K562 (cell line): ENCODE measurements around the gene UTP25. TPM values are rescaled to one million over a fixed set of nuclear protein-coding genes. Genes with fewer than 3 reads are reported as not detected.
A peak's percentile ranks its signal among the peaks of the same experiment; 100 is the strongest.

ENCODE experiments used
- CBFA2T2 ChIP-seq: fragments of 450-650 bp; conservative IDR thresholded peaks from 2 replicates; pipeline ENCODE4 v1.6.1; 2017; ENCODE audit warnings: mild to moderate bottlenecking
- EWSR1 ChIP-seq: fragments of 450-650 bp; IDR thresholded peaks from 2 replicates; pipeline ENCODE4 v1.6.1; 2018; ENCODE audit warnings: borderline replicate concordance, mild to moderate bottlenecking, low read depth, moderate library complexity; ENCODE audit not compliant: partially characterized antibody
- FOXA3 ChIP-seq, 2 experiments: fragments of 450-650 bp in 1 of 2; sonication (generic) in 1 of 2; formaldehyde crosslinking; IDR thresholded peaks in 1 of 2; conservative IDR thresholded peaks in 1 of 2; 2 replicates each; pipeline versions ENCODE4 v1.4.0 to v1.8.0; 2020 to 2022; ENCODE audit warnings: mild to moderate bottlenecking in 2 of 2, missing genetic modification reagents in 1 of 2
- FOXM1 ChIP-seq, 2 experiments: fragments of 450-650 bp in 1 of 2; sonication (generic) in 1 of 2; formaldehyde crosslinking in 1 of 2; IDR thresholded peaks; 2 replicates each; pipeline versions ENCODE4 v1.6.1 to v1.9.0; 2017 to 2022; ENCODE audit warnings: low read depth in 2 of 2, mild to moderate bottlenecking in 2 of 2, missing genetic modification reagents in 1 of 2, moderate library complexity in 1 of 2
- HNRNPH1 ChIP-seq: fragments of 200-400 bp; formaldehyde crosslinking; optimal IDR thresholded peaks from 2 replicates; pipeline ENCODE3; 2017; ENCODE audit warnings: low read depth, mild to moderate bottlenecking, low read length, moderate library complexity
- JUNB ChIP-seq: fragments of 450-650 bp; formaldehyde crosslinking; conservative IDR thresholded peaks from 2 replicates; pipeline ENCODE4 v1.4.0; 2020; ENCODE audit warnings: mild to moderate bottlenecking
- RB1 ChIP-seq: fragments of 450-650 bp; IDR thresholded peaks from 2 replicates; pipeline ENCODE4 v1.6.1; 2017; ENCODE audit warnings: low read depth, mild to moderate bottlenecking
- RBFOX2 ChIP-seq: fragments of 200-400 bp; formaldehyde crosslinking; IDR thresholded peaks from 2 replicates; pipeline ENCODE4 v1.6.1; 2017; ENCODE audit warnings: low read depth, mild to moderate bottlenecking, low read length, moderate library complexity
- RFX5 ChIP-seq: IDR thresholded peaks from 2 replicates; pipeline ENCODE4 v1.6.1; 2011; ENCODE audit warnings: low read depth, mild to moderate bottlenecking, improper control_type of control experiment, low read length
- polyA plus RNA-seq, 8 experiments: library from polyadenylated mRNA; depleted of rRNA in 4 of 8; stranded (reverse) in 5 of 8; unstranded in 3 of 8; fragments of >200 nt; fragmentation: Nextera tagmentation in 2 of 8; fragmentation: Illumina TruSeq in 1 of 8; extraction: Ambion mirVana in 2 of 8; extraction: Trizol in 1 of 8; gene quantifications; 2 replicates each; pipeline versions ENCODE4 v1.2.1 to v1.2.3, GENCODE V29; 2011 to 2014; ENCODE audit warnings: inconsistent platforms in 1 of 8, missing spikeins in 1 of 8
- total RNA-seq, 7 experiments: library from RNA; depleted of rRNA in 6 of 7; stranded (reverse); fragments of >200 nt in 6 of 7; fragmentation: Illumina TruSeq in 2 of 7; extraction: Trizol in 2 of 7; gene quantifications; 2 replicates each; pipeline versions ENCODE4 v1.2.1 to v1.2.3, GENCODE V29; 2011 to 2021; ENCODE audit warnings: low replicate concordance in 1 of 7
- TF ChIP-seq, protein P1 (sequence below), 2 experiments: fragments of 450-650 bp in 1 of 2; sonication (generic) in 1 of 2; formaldehyde crosslinking in 1 of 2; IDR thresholded peaks; 2 replicates each; pipeline versions ENCODE4 v1.7.1 to v1.9.0; 2016 to 2022; ENCODE audit warnings: inconsistent platforms in 1 of 2, mild to moderate bottlenecking in 1 of 2, missing genetic modification reagents in 1 of 2
- TF ChIP-seq, protein P2 (sequence below): fragments of 250-450 bp; sonication (Bioruptor Pico); IDR thresholded peaks from 2 replicates; pipeline ENCODE4 v1.8.0; 2022; ENCODE audit warnings: inconsistent platforms
- TF ChIP-seq, protein P3 (sequence below): IDR thresholded peaks from 2 replicates; pipeline ENCODE4 v1.6.1; 2016; ENCODE audit warnings: missing genetic modification characterization, missing compliant biosample characterization

The UTP25 gene
- total and polyA plus RNA-seq, 9 of the 15 experiments (the other 6 are each of a cell fraction or from before 2014, with no cell fraction given), result 5.7 to 17.6 (median 12.0) TPM

DNA sequence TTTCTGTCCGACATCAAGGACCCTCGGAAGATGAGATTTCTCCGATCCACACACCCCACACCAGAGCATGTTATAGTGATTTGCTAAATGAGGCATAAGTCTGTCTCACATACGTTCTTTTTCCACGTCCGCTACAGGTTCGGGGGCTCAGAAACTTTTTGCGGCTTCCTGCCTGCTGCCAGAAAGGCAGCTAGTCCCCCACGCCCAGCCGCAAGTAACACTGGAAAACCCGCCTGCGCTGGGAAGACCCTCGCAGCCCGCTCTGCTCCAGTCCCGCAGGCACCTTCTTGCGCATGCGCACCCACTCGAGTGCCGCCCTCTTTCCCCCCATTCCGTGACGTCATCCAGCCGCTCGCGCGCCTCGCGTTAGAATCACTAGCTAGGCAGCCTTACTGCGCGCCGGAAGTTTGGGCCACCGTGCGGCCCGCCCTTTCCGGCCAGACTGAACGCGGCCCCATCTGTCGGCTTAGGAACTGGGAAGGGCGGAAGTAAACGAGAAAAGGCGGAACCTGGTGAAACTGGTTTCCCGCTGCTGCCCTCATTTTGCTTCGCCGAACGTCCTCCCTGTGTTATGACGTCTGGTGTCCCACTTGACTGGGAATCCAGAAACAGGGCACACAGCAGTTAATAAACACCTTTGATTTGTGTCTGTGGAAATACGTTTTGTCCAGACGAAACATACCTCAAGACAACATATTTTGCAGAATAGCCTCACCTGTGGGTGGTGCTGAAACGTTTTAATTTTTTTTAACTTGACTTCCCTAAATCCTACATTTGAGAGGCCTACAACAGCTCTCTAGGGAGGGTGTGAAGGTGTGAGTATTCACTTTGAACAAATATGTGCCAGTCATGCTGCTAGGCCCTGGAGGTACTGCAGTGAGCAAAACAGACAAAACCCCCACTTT, 43.3 kb upstream of the UTP25 start, which contains the start of gene C1orf74 (continued):
- TF ChIP-seq, protein P1, sequence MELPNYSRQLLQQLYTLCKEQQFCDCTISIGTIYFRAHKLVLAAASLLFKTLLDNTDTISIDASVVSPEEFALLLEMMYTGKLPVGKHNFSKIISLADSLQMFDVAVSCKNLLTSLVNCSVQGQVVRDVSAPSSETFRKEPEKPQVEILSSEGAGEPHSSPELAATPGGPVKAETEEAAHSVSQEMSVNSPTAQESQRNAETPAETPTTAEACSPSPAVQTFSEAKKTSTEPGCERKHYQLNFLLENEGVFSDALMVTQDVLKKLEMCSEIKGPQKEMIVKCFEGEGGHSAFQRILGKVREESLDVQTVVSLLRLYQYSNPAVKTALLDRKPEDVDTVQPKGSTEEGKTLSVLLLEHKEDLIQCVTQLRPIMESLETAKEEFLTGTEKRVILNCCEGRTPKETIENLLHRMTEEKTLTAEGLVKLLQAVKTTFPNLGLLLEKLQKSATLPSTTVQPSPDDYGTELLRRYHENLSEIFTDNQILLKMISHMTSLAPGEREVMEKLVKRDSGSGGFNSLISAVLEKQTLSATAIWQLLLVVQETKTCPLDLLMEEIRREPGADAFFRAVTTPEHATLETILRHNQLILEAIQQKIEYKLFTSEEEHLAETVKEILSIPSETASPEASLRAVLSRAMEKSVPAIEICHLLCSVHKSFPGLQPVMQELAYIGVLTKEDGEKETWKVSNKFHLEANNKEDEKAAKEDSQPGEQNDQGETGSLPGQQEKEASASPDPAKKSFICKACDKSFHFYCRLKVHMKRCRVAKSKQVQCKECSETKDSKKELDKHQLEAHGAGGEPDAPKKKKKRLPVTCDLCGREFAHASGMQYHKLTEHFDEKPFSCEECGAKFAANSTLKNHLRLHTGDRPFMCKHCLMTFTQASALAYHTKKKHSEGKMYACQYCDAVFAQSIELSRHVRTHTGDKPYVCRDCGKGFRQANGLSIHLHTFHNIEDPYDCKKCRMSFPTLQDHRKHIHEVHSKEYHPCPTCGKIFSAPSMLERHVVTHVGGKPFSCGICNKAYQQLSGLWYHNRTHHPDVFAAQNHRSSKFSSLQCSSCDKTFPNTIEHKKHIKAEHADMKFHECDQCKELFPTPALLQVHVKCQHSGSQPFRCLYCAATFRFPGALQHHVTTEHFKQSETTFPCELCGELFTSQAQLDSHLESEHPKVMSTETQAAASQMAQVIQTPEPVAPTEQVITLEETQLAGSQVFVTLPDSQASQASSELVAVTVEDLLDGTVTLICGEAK (IDR thresholded peaks at IDR 0.05), result peak; percentile 98
- TF ChIP-seq, protein P1 (CRISPR knock-in tag; IDR thresholded peaks at IDR 0.05), result no peak
- TF ChIP-seq RBFOX2 (peak; percentile 93), FOXM1 (IDR thresholded peaks at IDR 0.05; ENCODE audit: low read depth) (peak; percentile 34; the same call in 1 of the 2 replicates), FOXM1 (CRISPR knock-in tag; IDR thresholded peaks at IDR 0.05; ENCODE audit: low read depth) (0 out of 2 replicates have a peak, but pooled peaks have one; percentile 33), HNRNPH1 (no peak), FOXA3 (CRISPR knock-in tag; conservative IDR thresholded peaks at IDR 0.05 in 1 of 2, IDR thresholded peaks at IDR 0.05 in 1 of 2) (peak in 1 of 2 experiments; percentile 5; a peak in 1 of 4 replicates), RB1 (peak; percentile 82), EWSR1 (no peak), JUNB (peak; percentile 93), RFX5 (0 out of 2 replicates have a peak, but pooled peaks have one; percentile 59), CBFA2T2 (no peak)
- TF ChIP-seq, protein P2, sequence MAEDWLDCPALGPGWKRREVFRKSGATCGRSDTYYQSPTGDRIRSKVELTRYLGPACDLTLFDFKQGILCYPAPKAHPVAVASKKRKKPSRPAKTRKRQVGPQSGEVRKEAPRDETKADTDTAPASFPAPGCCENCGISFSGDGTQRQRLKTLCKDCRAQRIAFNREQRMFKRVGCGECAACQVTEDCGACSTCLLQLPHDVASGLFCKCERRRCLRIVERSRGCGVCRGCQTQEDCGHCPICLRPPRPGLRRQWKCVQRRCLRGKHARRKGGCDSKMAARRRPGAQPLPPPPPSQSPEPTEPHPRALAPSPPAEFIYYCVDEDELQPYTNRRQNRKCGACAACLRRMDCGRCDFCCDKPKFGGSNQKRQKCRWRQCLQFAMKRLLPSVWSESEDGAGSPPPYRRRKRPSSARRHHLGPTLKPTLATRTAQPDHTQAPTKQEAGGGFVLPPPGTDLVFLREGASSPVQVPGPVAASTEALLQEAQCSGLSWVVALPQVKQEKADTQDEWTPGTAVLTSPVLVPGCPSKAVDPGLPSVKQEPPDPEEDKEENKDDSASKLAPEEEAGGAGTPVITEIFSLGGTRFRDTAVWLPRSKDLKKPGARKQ (CRISPR knock-in tag), result peak; percentile 80; the same call in 1 of the 2 replicates
- TF ChIP-seq, protein P3, sequence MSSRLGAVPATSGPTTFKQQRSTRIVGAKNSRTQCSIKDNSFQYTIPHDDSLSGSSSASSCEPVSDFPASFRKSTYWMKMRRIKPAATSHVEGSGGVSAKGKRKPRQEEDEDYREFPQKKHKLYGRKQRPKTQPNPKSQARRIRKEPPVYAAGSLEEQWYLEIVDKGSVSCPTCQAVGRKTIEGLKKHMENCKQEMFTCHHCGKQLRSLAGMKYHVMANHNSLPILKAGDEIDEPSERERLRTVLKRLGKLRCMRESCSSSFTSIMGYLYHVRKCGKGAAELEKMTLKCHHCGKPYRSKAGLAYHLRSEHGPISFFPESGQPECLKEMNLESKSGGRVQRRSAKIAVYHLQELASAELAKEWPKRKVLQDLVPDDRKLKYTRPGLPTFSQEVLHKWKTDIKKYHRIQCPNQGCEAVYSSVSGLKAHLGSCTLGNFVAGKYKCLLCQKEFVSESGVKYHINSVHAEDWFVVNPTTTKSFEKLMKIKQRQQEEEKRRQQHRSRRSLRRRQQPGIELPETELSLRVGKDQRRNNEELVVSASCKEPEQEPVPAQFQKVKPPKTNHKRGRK (tag), result no peak
